Pancreas (tissue), 10 donors: Measurements from ENCODE around the gene NCF4. TPM values are rescaled to one million over a fixed set of nuclear protein-coding genes. Genes with fewer than 3 reads are reported as not detected.

Experiments
- ATAC-seq, 4 donors: fragments of 200-7000 bp; cut with Tn5 transposase; one replicate each; pipeline versions ENCODE4 v1.8.0 to v1.9.1; 2020; ENCODE audit warnings: mild to moderate bottlenecking in 4 of 4, moderate library complexity in 4 of 4
- DNase-seq, 6 donors: peaks; one replicate each; pipeline ENCODE4 v3.0.0-alpha.2; 2020
- FAIRE-seq: peaks from 2 replicates; lab custom pipeline; 2012; peaks lifted over from hg19 to GRCh38; lab: Jason Lieb, UNC
- H3K27ac ChIP-seq, 4 donors: fragments of 200-600 bp; sonication (generic); 1 replicate in 3 of 4; 2 replicates in 1 of 4; pipeline versions ENCODE4 v1.5.0 to v1.8.0; 2020
- H3K27me3 ChIP-seq, 4 donors: fragments of 200-600 bp; one replicate each; pipeline ENCODE4 v1.8.0; 2021
- H3K36me3 ChIP-seq, 3 donors: fragments of 200-600 bp; sonication (generic) in 1 of 3; one replicate each; pipeline versions ENCODE4 v1.5.0 to v1.8.0; 2020 to 2021
- H3K4me1 ChIP-seq, 3 donors: fragments of 200-600 bp; one replicate each; pipeline ENCODE4 v1.8.0; 2021
- H3K4me3 ChIP-seq, 4 donors: fragments of 200-600 bp; sonication (generic) in 2 of 4; one replicate each; pipeline versions ENCODE4 v1.5.0 to v1.8.0; 2020 to 2021
- H3K9me3 ChIP-seq, 4 donors: fragments of 200-600 bp; one replicate each; pipeline ENCODE4 v1.8.0; 2021
- WGBS, 2 donors: extraction: QIAGEN DNeasy Blood & Tissue Kit; methylation state at CpG; one replicate each; pipeline ENCODE4 v1.1.7; 2013; 5-methylcytosine and 5-hydroxymethylcytosine counted together
- intact Hi-C, 3 donors: fragments of 100-400 bp; cut with DNase I; formaldehyde crosslinking; loops; one replicate each; pipeline versions ENCODE4 v1.11.1 to v1.14.2; 2022
- polyA plus RNA-seq, 2 donors: library from polyadenylated mRNA; stranded (reverse); fragments of 200-250 nt; gene quantifications; one replicate each; pipeline ENCODE4 v1.2.3, GENCODE V29; 2013
- total RNA-seq, 6 donors: library from RNA; stranded (reverse); fragmentation: NEBNext Ultra II Directional in 4 of 6; extraction: Animal tissue kit (Norgen Biotek cat#: 25700) in 4 of 6; gene quantifications; one replicate each; pipeline versions ENCODE4 v1.2.1 to v1.2.4, GENCODE V29; 2021 to 2023
- TF ChIP-seq, protein P1 (sequence below), 4 donors: fragments of 200-600 bp; sonication (generic) in 3 of 4; IDR thresholded peaks; one replicate each; pipeline versions ENCODE4 v1.5.0 to v1.8.0; 2021; ENCODE audit warnings: antibody characterized with exemption in 4 of 4
- donor health status: healthy with polysubstance abuse.
- donor health status: DM: no; HTN: no; CAD: no; lungs with moderate emphysema.
- donor health status: DM: no; HTN: no; CAD: no.
- donor health status: control.
- donor health status: control.
- donor health status: Bipolar disorder and iron deficiency.
- donor health status: DM: yes; HTN: yes; CAD: no.
- donor health status: DM: no; HTN: no; CAD: no.
- donor health status: DM: no; HTN: no; CAD: no.
- donor health status: DM: yes; HTN: yes; CAD: no.

The NCF4 gene
- total and polyA plus RNA-seq, 8 donors = 0.32 to 7.1 (median 3.2) TPM

- TF ChIP-seq, protein P1, sequence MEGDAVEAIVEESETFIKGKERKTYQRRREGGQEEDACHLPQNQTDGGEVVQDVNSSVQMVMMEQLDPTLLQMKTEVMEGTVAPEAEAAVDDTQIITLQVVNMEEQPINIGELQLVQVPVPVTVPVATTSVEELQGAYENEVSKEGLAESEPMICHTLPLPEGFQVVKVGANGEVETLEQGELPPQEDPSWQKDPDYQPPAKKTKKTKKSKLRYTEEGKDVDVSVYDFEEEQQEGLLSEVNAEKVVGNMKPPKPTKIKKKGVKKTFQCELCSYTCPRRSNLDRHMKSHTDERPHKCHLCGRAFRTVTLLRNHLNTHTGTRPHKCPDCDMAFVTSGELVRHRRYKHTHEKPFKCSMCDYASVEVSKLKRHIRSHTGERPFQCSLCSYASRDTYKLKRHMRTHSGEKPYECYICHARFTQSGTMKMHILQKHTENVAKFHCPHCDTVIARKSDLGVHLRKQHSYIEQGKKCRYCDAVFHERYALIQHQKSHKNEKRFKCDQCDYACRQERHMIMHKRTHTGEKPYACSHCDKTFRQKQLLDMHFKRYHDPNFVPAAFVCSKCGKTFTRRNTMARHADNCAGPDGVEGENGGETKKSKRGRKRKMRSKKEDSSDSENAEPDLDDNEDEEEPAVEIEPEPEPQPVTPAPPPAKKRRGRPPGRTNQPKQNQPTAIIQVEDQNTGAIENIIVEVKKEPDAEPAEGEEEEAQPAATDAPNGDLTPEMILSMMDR (IDR thresholded peaks at IDR 0.05) = no peak
- H3K36me3 ChIP-seq = no peaks in the 10 kb centered on the region
- H3K4me3 ChIP-seq = no peak overlapping the region
- peaks cover 0 to 4% (median 0%) of the 10 kb centered on the region in 3 donors for H3K4me1 ChIP-seq
- no peaks in the 10 kb centered on the region for H3K27me3 ChIP-seq
- H3K9me3 ChIP-seq = no peaks in the 10 kb centered on the region
- WGBS, 2 donors = 70 to 74% methylated on average over 3 of the region's 3 CpGs
- FAIRE-seq (no peak), ATAC-seq (no peak), DNase-seq (no peak)
- no peak overlapping the region for H3K27ac ChIP-seq
- intact Hi-C loops = loop anchor here in 1 of 3 donors (10.0 kb wide), 1 partner anchor 173 kb away; no protein-coding TSS in a partner anchor
Observed at GRCh38 chr22:36872084-36872483, 11.3 kb downstream of the NCF4 start.

DNA sequence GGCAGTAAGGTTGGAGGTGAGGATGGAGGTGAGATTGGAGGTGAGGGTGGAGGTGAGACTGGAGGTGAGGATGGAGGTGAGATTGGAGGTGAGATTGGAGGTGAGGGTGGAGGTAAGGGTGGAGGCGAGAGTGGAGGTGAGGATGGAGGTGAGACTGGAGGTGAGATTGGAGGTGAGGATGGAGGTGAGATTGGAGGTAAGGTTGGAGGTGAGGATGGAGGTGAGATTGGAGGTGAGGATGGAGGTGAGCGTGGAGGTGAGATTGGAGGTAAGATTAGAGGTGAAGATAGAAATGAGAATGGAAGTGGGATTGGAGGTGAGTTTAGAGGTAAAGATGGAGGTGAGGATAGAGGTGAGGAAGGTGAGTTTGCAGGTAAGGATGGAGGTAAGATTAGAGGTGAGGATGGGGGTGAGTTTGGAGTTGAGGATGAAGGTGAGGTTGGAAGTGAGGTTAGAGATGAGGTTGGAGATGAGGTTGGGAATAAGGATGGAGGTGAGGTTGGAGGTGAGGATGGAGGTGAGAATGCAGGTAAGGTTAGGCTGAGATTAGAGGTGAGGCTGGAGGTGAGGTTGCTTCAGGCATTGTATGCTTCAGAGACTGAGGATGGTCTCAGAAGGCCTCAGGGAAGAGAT lies 12.2 kb downstream of the NCF4 start:
- intact Hi-C loops = loop anchor here in 1 of 3 donors (10.0 kb wide), 1 partner anchor 172 kb away; no protein-coding TSS in a partner anchor
- no peak overlapping the region for H3K27ac ChIP-seq
- 75 to 86% methylated on average over 2 of the region's 2 CpGs for WGBS, 2 donors
- DNase-seq = no peak
- no peaks in the 10 kb centered on the region for H3K36me3 ChIP-seq
- no peak overlapping the region for H3K4me3 ChIP-seq
- H3K4me1 ChIP-seq = peaks cover 0 to 4% (median 0%) of the 10 kb centered on the region in 3 donors
- no peaks in the 10 kb centered on the region for H3K9me3 ChIP-seq
- no peaks in the 10 kb centered on the region for H3K27me3 ChIP-seq
- no peak for ATAC-seq
- TF ChIP-seq, protein P1 (IDR thresholded peaks at IDR 0.05) = no peak
- FAIRE-seq = no peak

- no peaks in the 10 kb centered on the region for H3K27me3 ChIP-seq
- FAIRE-seq (no peak), DNase-seq (peak in 3 of 6 donors; percentile 24 to 50 (median 39)), ATAC-seq (peak; percentile 89 to 97 (median 93))
- no peak overlapping the region for H3K4me3 ChIP-seq
- peaks cover 0 to 4% (median 0%) of the 10 kb centered on the region in 3 donors for H3K4me1 ChIP-seq
- intact Hi-C loops = loop anchor here in 1 of 3 donors (10.0 kb wide), 1 partner anchor 171 kb away; no protein-coding TSS in a partner anchor
- no peaks in the 10 kb centered on the region for H3K36me3 ChIP-seq
- 40% methylated on average over 6 of the region's 6 CpGs for WGBS, 2 donors
- H3K27ac ChIP-seq = peak overlapping the region in 3 of 4 donors; percentile 10 to 56 (median 26)
- no peaks in the 10 kb centered on the region for H3K9me3 ChIP-seq
- TF ChIP-seq, protein P1 (IDR thresholded peaks at IDR 0.05) = peak; percentile 10 to 41 (median 24)
Observed at GRCh38 chr22:36873614-36874308, 13.0 kb downstream of the NCF4 start.

- Histone ChIP-seq H3K27me3 (no peaks in the 10 kb centered on the region), H3K27ac (peak overlapping the region in 3 of 4 donors; percentile 10 to 56 (median 26)), H3K36me3 (no peaks in the 10 kb centered on the region), H3K9me3 (no peaks in the 10 kb centered on the region), H3K4me3 (no peak overlapping the region), H3K4me1 (peaks cover 0 to 4% (median 0%) of the 10 kb centered on the region in 3 donors)
- FAIRE-seq = no peak
- peak in 1 of 4 donors; percentile 40 for ATAC-seq
- 64 to 68% methylated on average over 2 of the region's 2 CpGs for WGBS, 2 donors
- no peak for DNase-seq
- intact Hi-C loops = loop anchor here in 1 of 3 donors (10.0 kb wide), 1 partner anchor 170 kb away; no protein-coding TSS in a partner anchor
- TF ChIP-seq, protein P1 (IDR thresholded peaks at IDR 0.05) = no peak
Observed at GRCh38 chr22:36874309-36874696, 13.5 kb downstream of the NCF4 start.
